GM21825 (cell line): ENCODE results near the gene HDAC2.
A peak's percentile ranks its signal among the peaks of the same experiment; 100 is the strongest.
"Not testable (repeated sequence)": the region's sequence is repeated elsewhere in the genome, so short reads cannot be mapped to it uniquely, and the experiment has no call there.

ENCODE experiments used
- ATAC-seq: cut with Tn5 transposase; IDR thresholded peaks from one replicate; pipeline ENCODE4 v1.9.1; 2021; ENCODE audit warnings: mild to moderate bottlenecking, moderate library complexity; ENCODE audit not compliant: unreplicated experiment

The HDAC2 gene

DNA sequence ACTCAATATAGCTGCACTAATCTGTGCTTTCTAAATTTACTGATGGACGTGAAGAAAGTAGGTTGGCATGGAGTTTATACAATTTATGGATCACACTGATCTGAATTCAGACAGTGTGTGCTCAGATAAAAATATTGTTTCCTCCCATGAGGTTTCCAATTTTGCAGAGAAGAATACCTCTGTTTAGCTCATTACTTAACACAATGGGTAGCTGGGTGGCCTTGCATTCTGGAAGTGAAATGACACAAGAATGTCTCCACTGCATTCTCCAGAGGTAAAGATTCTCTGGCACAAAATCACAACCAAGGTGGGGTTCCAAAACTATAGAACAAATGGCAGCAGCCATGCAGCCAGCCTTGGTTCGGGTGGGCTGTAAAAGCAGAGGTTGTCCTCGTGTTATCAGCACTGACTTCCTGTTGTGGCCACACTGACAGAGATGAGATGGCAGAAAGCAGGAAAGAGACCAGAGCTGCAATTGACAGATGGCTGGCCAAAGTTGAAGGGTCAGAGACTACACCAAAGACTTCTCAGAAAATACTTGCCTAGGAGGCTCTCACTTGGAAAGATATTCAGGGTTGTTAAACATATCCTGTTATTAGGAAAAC, 50.2 kb downstream of the HDAC2 start:
- peak; percentile 87 for ATAC-seq

DNA sequence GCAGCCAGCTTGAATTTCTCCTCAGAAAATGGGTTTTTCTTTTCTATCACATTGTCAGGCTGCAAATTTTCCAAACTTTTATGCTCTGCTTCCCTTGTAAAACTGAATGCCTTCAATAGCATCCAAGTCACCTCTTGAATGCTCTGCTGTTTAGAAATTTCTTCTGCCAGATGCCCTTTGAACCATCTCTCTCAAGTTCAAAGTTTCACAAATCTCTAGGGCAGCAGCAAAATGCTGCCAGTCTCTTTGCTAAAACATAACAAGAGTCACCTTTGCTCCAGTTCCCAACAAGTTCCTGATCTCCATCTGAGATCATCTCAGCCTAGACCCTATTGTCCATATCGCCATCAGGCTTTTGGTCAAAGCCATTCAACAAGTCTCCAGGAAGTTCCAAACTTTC, 60.7 kb downstream of the HDAC2 start:
- not testable (repeated sequence) for ATAC-seq

DNA sequence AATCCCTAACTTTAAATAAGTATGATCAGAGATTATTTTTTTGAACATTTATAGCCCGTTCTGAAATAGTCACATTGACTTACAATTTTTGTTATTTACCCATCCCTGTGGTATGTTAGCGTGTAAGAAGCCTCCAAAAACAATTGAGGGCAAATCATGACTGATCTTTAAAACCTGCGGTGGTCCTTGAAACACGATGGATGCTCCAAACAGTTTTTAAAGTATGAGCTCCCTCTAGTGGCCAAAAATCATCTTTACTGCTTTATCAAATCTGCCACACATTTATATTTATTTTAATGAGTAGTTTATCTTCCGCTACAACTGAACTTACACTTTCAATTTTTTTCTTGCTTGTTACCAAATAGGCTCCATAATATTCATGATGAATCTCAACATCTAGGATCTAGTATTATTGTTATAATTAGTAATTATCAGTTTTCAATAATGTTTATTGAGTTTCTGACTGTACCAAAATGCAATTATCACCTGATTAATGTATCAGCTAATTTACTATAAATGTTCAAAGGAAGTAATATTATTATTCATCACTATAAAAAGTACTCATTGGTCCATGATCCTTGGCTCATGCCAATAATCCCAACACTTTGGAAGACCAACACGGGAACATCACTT, 61.6 kb downstream of the HDAC2 start:
- no peak for ATAC-seq

DNA sequence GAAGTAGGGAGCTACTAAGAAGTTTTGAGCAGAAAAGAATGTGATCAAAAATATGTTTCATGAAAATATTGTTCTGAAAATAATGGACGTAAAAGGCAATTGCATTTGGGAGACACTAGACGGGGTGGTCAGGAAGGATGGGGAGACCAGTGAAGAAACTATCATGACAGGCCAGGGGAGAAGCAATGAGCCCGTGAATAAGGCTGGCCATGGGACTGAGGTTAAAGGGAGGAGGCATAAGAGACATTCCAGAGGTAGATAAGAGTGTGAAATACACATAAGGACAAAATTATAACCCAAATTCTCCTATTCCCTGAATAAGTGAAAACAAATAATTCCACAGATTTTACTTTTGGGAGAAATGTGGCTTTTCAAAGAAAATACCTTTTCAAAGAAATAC, 62.1 kb downstream of the HDAC2 start:
- no peak for ATAC-seq

DNA sequence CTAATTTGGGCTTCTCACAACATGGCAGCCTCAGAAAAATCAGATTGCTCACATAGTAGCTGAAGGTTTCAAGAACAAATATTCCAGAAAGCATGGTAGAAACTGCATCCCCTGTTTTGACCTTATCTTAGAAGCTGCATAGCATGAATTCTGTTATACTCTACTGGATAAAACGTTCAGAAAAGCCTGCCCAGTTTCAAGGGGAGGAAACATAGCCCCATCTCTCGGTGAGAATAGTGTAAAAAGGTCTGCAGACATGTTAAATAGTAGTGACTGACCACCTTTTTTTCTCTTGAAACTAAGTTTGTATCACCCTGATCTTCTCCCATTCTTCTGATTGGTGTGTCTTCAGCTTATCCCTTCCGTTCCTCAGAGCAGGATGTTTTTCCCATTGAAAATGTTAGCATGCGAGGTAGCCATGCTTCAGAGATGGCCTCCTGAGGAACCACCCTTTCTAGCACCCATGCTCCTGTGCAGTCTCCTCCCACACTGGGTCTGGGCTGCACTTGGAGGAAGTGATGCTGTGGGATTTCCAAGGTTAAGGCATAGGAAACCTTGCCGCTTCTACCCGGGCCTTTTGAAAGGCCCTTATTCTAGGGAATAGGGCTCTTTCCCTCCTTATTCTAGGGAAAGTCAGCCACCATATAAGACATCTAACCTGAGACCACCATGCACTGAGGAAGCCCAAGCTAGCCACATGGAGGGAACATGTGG, 63.7 kb downstream of the HDAC2 start:
- ATAC-seq, result no peak

DNA sequence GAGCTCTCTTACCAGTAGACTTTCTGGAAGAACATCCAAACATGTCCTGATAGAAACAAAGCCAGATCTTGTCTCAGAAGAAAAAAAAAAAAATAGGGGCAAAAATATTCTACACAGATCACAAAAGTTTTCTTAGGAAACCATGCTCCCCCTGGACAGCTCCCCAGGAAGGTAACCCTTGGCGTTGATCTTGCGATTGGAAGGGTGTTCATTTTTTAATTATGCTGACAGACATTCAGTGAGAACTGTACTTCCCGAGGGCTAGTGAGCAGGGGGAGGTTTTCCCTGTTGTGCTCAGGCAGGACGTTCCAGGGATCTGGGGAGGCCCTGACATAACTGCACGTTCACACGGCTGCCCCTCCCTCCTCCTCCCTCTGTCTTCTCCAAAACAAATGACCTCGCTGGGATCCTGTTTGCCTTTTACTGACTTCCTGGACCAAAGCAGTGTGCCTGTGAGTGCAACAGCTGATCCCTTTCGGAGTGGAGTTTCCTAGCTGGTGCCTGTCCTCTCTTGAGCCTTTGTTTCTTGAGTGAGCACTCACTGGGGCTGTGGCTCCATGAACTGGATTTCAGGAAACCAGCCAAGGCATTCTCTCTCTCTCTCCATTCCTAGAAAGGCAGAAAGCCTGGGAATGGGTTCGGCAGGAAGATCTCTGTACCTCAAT, 67.2 kb downstream of the HDAC2 start:
- no peak for ATAC-seq

DNA sequence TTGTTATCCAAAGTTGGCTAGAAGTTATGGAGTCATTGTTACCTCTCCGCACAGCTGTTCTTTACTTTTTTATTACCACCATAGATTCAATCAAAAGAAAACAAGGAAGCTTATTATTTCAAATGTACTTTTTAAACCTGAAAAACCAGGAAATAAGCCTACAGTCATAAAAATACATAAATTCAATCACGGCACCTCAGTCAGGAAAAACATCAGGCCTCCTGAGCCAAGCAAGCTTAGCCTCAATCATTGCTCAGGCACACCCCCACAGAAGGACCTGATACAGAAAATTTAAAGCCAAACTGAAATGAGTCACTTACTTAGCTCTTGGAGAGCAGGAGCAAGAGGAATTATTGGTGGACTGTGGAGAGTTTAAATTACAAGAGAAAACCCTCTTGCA, 69.5 kb downstream of the HDAC2 start:
- no peak for ATAC-seq

DNA sequence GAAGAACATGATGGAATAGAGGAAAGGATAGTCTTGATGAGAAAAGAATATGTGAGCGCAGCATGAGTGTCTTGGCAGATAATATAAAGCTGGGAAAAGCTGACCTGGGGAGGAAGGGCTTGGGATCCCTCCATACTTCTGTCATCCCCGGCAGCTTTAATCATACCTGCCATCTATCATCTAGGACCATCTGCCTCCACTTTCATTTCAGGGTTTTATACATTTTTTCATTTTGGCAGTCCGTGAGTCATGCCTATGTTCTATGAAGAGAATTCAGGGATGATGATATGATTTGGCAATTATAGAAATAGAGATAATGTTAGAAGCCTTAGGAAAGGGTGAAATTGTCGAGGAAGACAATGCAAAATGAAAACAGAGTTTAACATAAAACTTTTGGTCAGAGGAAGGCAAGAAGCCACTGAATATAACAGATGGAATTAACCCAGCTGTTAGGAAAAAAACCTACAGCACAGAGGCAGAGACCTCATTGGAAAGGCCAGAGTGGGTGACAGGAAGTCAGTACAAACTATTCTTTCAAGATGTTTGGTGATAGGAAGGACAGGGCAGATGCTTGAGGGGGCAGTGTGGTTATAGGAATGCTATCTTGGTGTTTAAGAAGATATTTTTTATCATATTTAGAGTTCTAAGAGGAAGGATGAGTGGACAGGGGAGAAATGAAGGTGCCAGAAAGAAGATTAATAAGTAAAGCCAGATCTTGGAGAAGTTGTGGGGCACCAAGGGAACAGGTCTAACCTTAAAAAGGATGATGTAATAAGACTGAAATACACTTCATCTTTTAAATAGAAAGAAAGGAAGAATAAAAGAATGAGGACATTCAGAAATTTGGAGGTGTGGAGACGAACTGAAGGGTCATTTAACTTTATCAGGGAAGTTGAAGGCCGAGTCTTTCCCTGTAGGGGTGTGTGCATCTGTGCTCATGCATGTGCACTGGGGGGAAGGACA, 76.0 kb downstream of the HDAC2 start:
- no peak for ATAC-seq

DNA sequence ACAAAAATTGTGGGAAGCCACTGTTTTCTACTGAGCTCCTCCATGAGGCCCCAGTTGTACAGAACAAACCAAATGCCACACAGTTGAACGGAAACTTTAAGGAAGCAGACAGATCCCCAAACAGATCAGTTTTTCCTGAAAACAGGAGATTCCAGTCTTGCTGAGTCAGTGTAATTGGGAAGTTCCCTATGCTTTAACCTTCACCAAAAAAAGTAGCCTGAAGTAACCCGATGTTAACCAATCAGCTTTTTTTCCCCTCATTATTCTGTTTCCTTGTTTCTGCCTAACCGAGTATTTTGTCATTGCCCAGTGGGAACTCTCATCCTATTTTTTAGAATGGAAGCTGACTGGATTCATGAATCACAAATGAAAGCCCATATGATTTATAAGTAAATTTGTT, 77.1 kb downstream of the HDAC2 start:
- ATAC-seq, result no peak

DNA sequence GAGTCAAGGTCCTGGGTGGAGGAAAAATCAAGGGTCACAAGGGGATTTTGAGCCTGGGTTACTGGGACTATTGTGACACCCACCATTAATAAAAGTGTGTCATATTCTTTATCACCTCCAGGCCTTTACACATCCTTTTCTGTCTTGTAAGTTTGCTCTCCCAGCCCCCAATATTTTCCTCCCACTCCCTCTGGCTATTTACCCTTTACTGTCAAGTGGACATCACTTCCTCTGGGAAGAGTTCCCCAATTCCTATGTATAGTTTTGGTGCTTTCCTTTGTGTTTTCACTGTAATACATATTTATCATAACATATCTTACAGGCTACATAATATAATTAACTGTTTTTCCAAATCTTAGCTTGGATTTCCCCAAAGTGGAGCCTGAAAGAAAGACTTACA, 77.5 kb downstream of the HDAC2 start:
- no peak for ATAC-seq

DNA sequence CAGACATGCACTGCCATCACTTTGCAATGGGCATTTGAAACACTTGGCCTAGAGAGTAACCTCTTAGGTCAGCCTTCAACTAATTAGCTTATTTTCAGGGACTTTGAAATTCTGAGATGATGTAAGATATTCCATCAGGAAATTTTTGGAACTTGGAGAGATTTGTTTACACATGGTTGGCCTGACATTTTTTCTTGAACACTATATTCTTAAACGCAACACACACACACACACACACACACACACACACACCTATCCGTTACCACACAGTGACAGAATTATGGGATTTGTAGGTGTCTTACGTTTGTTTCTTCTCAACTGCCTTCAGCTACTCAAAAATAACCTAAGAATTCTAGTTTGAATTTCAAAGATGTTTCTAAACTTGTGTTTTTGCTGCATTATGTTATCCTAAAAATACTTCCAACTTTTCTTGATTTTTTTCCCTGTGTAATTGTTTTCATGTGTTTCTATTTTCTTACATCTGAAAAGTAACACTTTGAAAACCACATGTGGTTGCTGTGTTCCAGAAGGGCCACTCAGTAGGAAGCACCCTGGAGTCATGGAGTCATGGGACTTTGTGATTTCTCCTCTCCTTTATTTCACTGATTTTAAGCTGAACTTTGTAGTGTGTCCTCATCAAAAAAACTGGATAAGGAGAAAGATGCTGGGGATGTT, 81.9 kb downstream of the HDAC2 start:
- no peak for ATAC-seq

DNA sequence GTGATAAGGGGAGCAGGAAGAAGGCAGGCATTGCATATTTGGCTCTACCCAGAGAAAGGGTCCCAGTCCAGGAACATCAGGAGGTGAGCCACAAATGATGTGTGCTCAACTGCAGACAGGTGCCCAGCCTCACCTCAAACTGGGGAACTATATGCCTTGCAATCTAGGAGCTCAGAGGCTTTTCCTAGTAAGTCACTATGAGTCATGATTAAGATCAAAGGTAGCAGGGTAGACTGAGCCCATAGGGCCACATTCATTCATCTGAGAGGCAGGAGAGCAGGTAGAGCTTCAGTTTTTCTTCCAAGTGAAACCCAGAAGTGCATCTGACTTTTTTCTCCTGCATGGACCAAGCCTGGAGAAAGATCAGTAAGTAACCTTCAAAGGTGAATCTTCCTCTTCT, 82.5 kb downstream of the HDAC2 start:
- ATAC-seq, result no peak

DNA sequence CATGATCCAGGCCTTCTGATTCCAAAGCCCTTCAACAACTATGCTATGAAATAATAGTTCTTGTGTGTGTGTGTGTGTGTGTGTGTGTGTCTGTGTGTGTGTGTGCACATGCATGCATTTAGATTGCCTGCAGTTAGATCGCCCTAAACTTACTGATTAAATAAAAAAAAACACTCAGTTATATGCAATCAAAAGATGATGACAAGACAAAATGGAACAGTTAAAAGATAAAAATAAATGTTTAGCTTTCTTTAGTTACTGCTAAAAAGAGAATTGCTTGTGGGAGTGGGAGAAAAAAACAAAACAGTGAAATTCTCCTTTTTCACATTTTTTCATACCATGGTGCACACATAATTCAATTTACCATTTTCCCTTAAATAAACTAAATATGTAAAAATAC, 84.4 kb downstream of the HDAC2 start:
- ATAC-seq, result no peak

DNA sequence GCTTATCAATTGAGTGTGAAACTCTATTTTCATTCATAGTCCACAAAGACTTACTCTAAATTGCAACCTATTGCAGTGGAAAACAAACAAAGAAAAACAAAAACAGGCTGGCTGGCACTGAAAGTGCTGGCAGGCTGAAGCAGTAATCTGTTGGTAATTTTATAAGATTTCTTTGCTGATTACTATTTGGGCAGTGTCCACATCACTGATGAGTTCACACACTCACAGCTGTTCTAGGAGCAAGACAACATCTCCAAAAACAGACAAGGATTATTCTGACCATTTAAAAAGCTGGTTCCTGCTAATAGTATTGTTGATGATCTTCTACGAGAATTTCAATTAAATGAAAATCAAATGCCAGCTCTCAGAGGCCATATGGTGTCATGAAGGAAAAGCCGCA, 86.9 kb downstream of the HDAC2 start:
- no peak for ATAC-seq
